ENCODE measurements around the gene MRC1. TPM values are rescaled to one million over a fixed set of nuclear protein-coding genes. Genes with fewer than 3 reads are reported as not detected.

MRC1 gene
- total RNA-seq, 1 donor from 2014 or later = not detected

GRCh38 chr10:17905491-17905890 is 96.3 kb downstream of the MRC1 start:
- no peak overlapping the region for H3K4me3 Mint-ChIP-seq (ENCODE audit: low read depth)
- no peak for DNase-seq (ENCODE audit: low spot score)
- H3K4me1 Mint-ChIP-seq (ENCODE audit: low read depth) = no peaks in the 10 kb centered on the region
- no peak overlapping the region for H3K27ac Mint-ChIP-seq
- intact Hi-C loops (cut with micrococcal nuclease) = no loop called here
- no peaks in the 10 kb centered on the region for H3K27me3 Mint-ChIP-seq (ENCODE audit: low read depth)
- no peaks in the 10 kb centered on the region for H3K9me3 Mint-ChIP-seq
- no peaks in the 10 kb centered on the region for H3K36me3 Mint-ChIP-seq (ENCODE audit: low read depth)

- H3K4me1 Mint-ChIP-seq (ENCODE audit: low read depth) = no peaks in the 10 kb centered on the region
- H3K27ac Mint-ChIP-seq = no peak overlapping the region
- H3K27me3 Mint-ChIP-seq (ENCODE audit: low read depth) = no peaks in the 10 kb centered on the region
- no peaks in the 10 kb centered on the region for H3K36me3 Mint-ChIP-seq (ENCODE audit: low read depth)
- H3K9me3 Mint-ChIP-seq = no peaks in the 10 kb centered on the region
- H3K4me3 Mint-ChIP-seq (ENCODE audit: low read depth) = no peak overlapping the region
- intact Hi-C loops (cut with micrococcal nuclease) = no loop called here
- no peak for DNase-seq (ENCODE audit: low spot score)
These were observed 96.9 kb downstream of the MRC1 start for GRCh38 chr10:17906002-17906401.

DNA sequence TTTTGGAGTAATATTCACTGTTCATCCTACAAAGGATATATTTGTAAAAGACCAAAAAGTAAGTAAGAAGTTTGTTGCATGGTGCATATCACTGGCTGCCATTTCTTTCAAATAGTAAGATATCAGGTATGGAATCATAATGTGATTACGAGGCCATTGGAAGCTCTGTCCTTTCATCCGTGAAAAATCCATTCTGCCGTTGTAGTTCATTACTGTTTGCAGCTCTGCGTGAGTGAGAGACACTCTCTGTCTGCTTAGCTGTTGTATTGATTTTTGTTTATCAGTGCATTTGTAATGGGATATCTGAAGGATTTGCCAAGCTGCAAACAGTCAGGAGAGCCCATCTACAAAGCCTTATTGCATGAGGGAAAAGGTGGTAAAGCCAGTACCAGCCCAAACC is 98.5 kb downstream of the MRC1 start:
- no peak overlapping the region for H3K4me3 Mint-ChIP-seq (ENCODE audit: low read depth)
- no peaks in the 10 kb centered on the region for H3K9me3 Mint-ChIP-seq
- no peaks in the 10 kb centered on the region for H3K27me3 Mint-ChIP-seq (ENCODE audit: low read depth)
- no peaks in the 10 kb centered on the region for H3K36me3 Mint-ChIP-seq (ENCODE audit: low read depth)
- no peak for DNase-seq (ENCODE audit: low spot score)
- H3K27ac Mint-ChIP-seq = no peak overlapping the region
- H3K4me1 Mint-ChIP-seq (ENCODE audit: low read depth) = no peaks in the 10 kb centered on the region
- intact Hi-C loops (cut with micrococcal nuclease) = no loop called here

GRCh38 chr10:17910125-17910789 is 101.1 kb downstream of the MRC1 start:
- H3K4me3 Mint-ChIP-seq (ENCODE audit: low read depth) = no peak overlapping the region
- no peak for DNase-seq (ENCODE audit: low spot score)
- no peaks in the 10 kb centered on the region for H3K27me3 Mint-ChIP-seq (ENCODE audit: low read depth)
- intact Hi-C loops (cut with micrococcal nuclease) = no loop called here
- no peak overlapping the region for H3K27ac Mint-ChIP-seq
- no peaks in the 10 kb centered on the region for H3K9me3 Mint-ChIP-seq
- H3K4me1 Mint-ChIP-seq (ENCODE audit: low read depth) = no peaks in the 10 kb centered on the region
- no peaks in the 10 kb centered on the region for H3K36me3 Mint-ChIP-seq (ENCODE audit: low read depth)

DNA sequence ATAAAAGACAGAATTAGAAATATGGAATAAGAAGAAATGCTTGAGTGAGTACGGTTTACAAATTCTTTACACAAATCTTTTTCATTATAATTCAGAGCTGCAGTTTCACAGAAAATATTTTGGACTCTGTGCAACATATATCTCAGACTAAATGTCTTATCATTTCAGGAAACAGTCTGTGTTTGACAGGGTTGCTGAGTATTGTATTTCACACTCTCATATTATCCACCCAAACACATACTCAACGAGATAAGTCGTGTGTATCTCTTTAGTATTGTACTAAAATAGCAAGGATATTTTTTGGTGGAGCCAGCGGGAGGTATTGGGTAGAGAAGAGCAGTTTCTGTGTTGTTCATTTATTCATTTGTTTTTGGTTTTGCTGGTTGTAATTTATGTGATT is 103.6 kb downstream of the MRC1 start:
- no peaks in the 10 kb centered on the region for H3K27me3 Mint-ChIP-seq (ENCODE audit: low read depth)
- no peak overlapping the region for H3K27ac Mint-ChIP-seq
- intact Hi-C loops (cut with micrococcal nuclease) = no loop called here
- no peak for DNase-seq (ENCODE audit: low spot score)
- H3K36me3 Mint-ChIP-seq (ENCODE audit: low read depth) = no peaks in the 10 kb centered on the region
- no peak overlapping the region for H3K4me3 Mint-ChIP-seq (ENCODE audit: low read depth)
- H3K9me3 Mint-ChIP-seq = no peaks in the 10 kb centered on the region
- H3K4me1 Mint-ChIP-seq (ENCODE audit: low read depth) = no peaks in the 10 kb centered on the region

GRCh38 chr10:17913604-17914003 is 104.5 kb downstream of the MRC1 start:
- Mint-ChIP-seq H3K4me1 (ENCODE audit: low read depth) (no peaks in the 10 kb centered on the region), H3K27ac (no peak overlapping the region), H3K9me3 (no peaks in the 10 kb centered on the region), H3K36me3 (ENCODE audit: low read depth) (no peaks in the 10 kb centered on the region), H3K27me3 (ENCODE audit: low read depth) (no peaks in the 10 kb centered on the region), H3K4me3 (ENCODE audit: low read depth) (no peak overlapping the region)
- intact Hi-C loops (cut with micrococcal nuclease) = no loop called here
- DNase-seq (ENCODE audit: low spot score) = no peak

DNA sequence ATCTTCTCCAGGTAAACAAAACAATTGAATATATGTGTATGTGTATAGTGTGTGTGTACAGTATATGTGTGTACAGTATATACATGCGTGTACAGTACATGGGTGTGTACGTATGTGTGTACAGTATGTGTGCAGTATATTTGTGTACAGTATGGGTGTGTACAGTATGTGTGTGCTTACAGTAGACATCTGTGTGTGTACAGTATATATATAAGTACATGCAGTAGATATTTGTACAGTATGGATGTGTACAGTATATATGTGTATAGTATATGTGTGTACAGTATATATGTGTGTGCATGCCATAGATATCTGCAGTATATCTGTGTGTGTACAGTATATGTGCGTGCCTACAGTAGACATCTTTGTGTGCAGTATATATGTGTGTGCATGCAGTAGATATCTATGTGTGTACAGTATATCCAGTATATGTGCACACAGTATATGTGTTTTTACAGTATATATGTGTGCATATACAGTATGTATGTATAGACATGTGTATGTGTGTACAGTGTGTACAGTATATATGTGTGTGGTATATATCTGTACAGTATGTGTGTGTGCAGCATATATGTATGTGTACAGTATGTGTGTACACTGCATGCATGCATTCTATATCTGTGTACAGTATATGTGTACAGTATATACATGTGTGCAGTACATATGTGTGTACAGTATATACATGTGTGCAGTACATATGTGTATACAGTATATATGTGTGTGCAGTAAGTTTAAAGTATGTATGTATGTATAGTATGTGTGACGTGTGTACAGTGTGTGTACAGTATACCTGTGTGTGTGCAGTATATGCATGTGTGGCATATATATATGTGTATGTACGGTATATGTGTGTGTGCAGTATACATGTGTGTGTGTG is 105.3 kb downstream of the MRC1 start:
- Mint-ChIP-seq H3K27me3 (ENCODE audit: low read depth) (no peaks in the 10 kb centered on the region), H3K36me3 (ENCODE audit: low read depth) (no peaks in the 10 kb centered on the region), H3K27ac (no peak overlapping the region), H3K4me3 (ENCODE audit: low read depth) (no peak overlapping the region), H3K9me3 (no peaks in the 10 kb centered on the region), H3K4me1 (ENCODE audit: low read depth) (no peaks in the 10 kb centered on the region)
- intact Hi-C loops (cut with micrococcal nuclease) = no loop called here
- no peak for DNase-seq (ENCODE audit: low spot score)

GRCh38 chr10:17915181-17915580 is 106.0 kb downstream of the MRC1 start:
- intact Hi-C loops (cut with micrococcal nuclease) = no loop called here
- DNase-seq (ENCODE audit: low spot score) = no peak
- Mint-ChIP-seq H3K36me3 (ENCODE audit: low read depth) (no peaks in the 10 kb centered on the region), H3K27me3 (ENCODE audit: low read depth) (no peaks in the 10 kb centered on the region), H3K4me3 (ENCODE audit: low read depth) (no peak overlapping the region), H3K27ac (no peak overlapping the region), H3K9me3 (no peaks in the 10 kb centered on the region), H3K4me1 (ENCODE audit: low read depth) (no peaks in the 10 kb centered on the region)

DNA sequence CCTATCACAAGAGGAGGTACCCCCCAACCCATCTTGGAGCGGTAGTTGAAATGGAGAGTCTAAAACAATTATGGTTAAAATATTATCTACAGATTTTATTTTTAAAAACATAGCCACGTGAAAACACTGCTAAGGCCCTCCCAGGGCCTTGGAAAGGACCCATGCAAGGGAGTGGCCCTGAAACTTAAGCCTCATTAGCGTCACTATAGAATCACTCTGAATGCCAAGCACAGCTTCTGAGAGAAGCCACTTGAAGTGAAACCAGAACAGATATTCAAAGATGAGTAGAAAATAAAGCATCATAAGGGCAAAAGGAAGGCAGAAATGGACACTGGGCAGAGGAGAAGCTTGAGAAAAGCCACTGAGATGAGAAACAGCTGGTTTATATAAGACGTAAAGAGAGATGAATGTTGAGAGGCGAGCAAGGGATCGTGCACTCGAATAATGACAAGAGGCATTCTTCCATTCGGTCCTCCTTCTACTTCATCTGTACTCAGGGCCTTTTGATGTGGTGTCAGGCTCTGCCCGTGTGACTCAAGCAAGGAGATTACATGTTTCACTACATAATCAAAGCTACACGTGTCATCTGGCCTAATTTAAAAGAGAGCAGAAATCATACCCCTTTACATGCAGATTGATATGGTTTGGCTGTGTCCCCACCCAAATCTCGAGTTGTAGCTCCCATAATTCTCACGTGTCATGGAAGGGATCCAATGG is 109.2 kb downstream of the MRC1 start:
- Mint-ChIP-seq H3K9me3 (no peaks in the 10 kb centered on the region), H3K36me3 (ENCODE audit: low read depth) (no peaks in the 10 kb centered on the region), H3K27me3 (ENCODE audit: low read depth) (no peaks in the 10 kb centered on the region), H3K4me3 (ENCODE audit: low read depth) (no peak overlapping the region), H3K4me1 (ENCODE audit: low read depth) (no peaks in the 10 kb centered on the region), H3K27ac (no peak overlapping the region)
- intact Hi-C loops (cut with micrococcal nuclease) = no loop called here
- DNase-seq (ENCODE audit: low spot score) = no peak

DNA sequence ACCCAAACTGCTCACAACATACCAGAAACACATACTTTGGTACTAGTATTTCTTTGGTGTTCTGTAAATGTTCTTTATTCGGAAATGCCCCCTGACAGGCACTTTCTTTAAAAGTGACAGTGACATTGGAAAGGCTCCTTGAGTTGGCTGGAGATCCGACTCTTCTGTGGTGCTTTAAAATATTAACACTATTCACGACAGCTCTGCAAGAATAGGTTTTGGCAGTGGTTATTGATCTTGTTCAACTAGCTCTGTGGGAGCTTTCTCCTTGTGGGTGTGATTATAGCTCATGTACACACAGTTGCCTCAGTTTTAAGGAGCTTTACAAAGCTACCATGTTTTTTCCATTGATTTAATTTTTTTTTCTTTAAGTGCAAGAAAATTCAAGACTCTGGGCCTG is 112.2 kb downstream of the MRC1 start:
- Mint-ChIP-seq H3K9me3 (no peaks in the 10 kb centered on the region), H3K4me3 (ENCODE audit: low read depth) (no peak overlapping the region), H3K36me3 (ENCODE audit: low read depth) (no peaks in the 10 kb centered on the region), H3K27ac (no peak overlapping the region), H3K4me1 (ENCODE audit: low read depth) (no peaks in the 10 kb centered on the region), H3K27me3 (ENCODE audit: low read depth) (no peaks in the 10 kb centered on the region)
- intact Hi-C loops (cut with micrococcal nuclease) = no loop called here
- DNase-seq (ENCODE audit: low spot score) = no peak

GRCh38 chr10:17923728-17924127 is 114.6 kb downstream of the MRC1 start:
- Mint-ChIP-seq H3K9me3 (no peaks in the 10 kb centered on the region), H3K27ac (no peak overlapping the region), H3K4me1 (ENCODE audit: low read depth) (no peaks in the 10 kb centered on the region), H3K27me3 (ENCODE audit: low read depth) (no peaks in the 10 kb centered on the region), H3K36me3 (ENCODE audit: low read depth) (no peaks in the 10 kb centered on the region), H3K4me3 (ENCODE audit: low read depth) (no peak overlapping the region)
- DNase-seq (ENCODE audit: low spot score) = no peak
- intact Hi-C loops (cut with micrococcal nuclease) = no loop called here

DNA sequence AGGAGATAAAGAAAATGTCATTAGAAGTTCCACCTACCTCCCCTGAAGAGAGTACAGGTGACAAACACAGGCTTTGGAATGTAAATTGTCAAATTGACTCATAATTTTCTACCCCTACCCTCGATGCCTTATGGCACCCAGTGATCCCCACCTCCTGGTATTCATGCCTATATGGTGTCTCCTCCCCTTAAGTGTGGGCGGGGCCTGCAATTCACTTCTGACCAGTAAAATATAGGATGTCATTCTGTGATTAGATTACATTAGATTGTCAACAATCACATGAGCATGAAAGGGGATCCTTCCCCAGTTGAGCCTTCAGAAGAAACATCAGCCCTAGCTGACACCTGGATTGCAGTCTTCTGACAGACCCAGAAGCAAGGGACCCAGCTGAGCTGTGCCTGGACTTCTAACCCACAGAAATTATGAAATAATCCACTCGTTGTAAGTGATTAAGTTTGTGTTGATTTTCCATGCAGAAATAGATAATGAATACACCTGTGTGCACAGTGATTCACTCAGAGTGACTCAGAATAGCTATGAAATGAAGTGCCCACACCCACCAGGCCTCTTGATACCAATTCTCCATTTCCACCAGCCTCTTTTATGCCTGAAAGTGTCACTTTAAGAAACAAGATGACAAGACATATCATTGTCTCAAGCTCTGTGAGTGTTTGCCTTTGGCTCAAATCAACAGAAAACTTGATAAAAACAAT is 134.0 kb downstream of the MRC1 start:
- no peak overlapping the region for H3K27ac Mint-ChIP-seq
- H3K9me3 Mint-ChIP-seq = no peaks in the 10 kb centered on the region
- intact Hi-C loops (cut with micrococcal nuclease) = no loop called here
- H3K4me3 Mint-ChIP-seq (ENCODE audit: low read depth) = no peak overlapping the region
- H3K27me3 Mint-ChIP-seq (ENCODE audit: low read depth) = no peaks in the 10 kb centered on the region
- H3K36me3 Mint-ChIP-seq (ENCODE audit: low read depth) = no peaks in the 10 kb centered on the region
- no peaks in the 10 kb centered on the region for H3K4me1 Mint-ChIP-seq (ENCODE audit: low read depth)
- no peak for DNase-seq (ENCODE audit: low spot score)
